K562 (cell line): ENCODE measurements around the gene RSPH9. TPM values are rescaled to one million over a fixed set of nuclear protein-coding genes. Genes with fewer than 3 reads are reported as not detected.

Experiments used
- CREB1 ChIP-seq, 2 experiments: sonication (generic) in 1 of 2; formaldehyde crosslinking in 1 of 2; IDR thresholded peaks; 2 replicates each; pipeline versions ENCODE4 v1.6.1 to v1.8.0; 2012 to 2022; ENCODE audit warnings: inconsistent platforms in 1 of 2, mild to moderate bottlenecking in 1 of 2, missing genetic modification reagents in 1 of 2, moderate library complexity in 1 of 2
- E2F3 ChIP-seq: fragments of 250-450 bp; sonication (Bioruptor Pico); IDR thresholded peaks from 2 replicates; pipeline ENCODE4 v1.4.0; 2020; ENCODE audit warnings: mild to moderate bottlenecking
- EP400 ChIP-seq: fragments of 450-650 bp; IDR thresholded peaks from 2 replicates; pipeline ENCODE4 v1.6.1; 2017; ENCODE audit warnings: antibody characterized with exemption, mild to moderate bottlenecking, moderate library complexity
- ETV5 ChIP-seq: sonication (generic); formaldehyde crosslinking; IDR thresholded peaks from 2 replicates; pipeline ENCODE4 v1.4.0; 2020; ENCODE audit warnings: low read depth, mild to moderate bottlenecking, missing genetic modification reagents
- GATA2 ChIP-seq: sonication (generic); formaldehyde crosslinking; IDR thresholded peaks from 2 replicates; pipeline ENCODE4 v1.4.0; 2020; ENCODE audit warnings: mild to moderate bottlenecking, missing genetic modification reagents
- IFI16 ChIP-seq: fragments of 250-450 bp; sonication (Bioruptor Pico); IDR thresholded peaks from 2 replicates; pipeline ENCODE4 v2.1.2; 2022; ENCODE audit warnings: mild to moderate bottlenecking, inconsistent platforms
- IRF2 ChIP-seq: sonication (generic); formaldehyde crosslinking; IDR thresholded peaks from 2 replicates; pipeline ENCODE4 v1.8.1; 2022; ENCODE audit warnings: mild to moderate bottlenecking, missing genetic modification reagents
- MBD2 ChIP-seq: sonication (generic); IDR thresholded peaks from 2 replicates; pipeline ENCODE4 v1.6.1; 2016; ENCODE audit warnings: low read depth, borderline replicate concordance
- NFXL1 ChIP-seq: fragments of 450-650 bp; formaldehyde crosslinking; IDR thresholded peaks from 2 replicates; pipeline ENCODE4 v1.4.0; 2021; ENCODE audit warnings: mild to moderate bottlenecking
- NR2C1 ChIP-seq, 2 experiments: fragments of 450-650 bp; IDR thresholded peaks; 2 replicates each; pipeline ENCODE4 v1.6.1; 2017; ENCODE audit warnings: mild to moderate bottlenecking in 2 of 2, antibody characterized with exemption in 1 of 2, inconsistent platforms in 1 of 2, missing compliant biosample characterization in 1 of 2, missing genetic modification characterization in 1 of 2
- PCBP2 ChIP-seq: fragments of 200-400 bp; formaldehyde crosslinking; IDR thresholded peaks from 2 replicates; pipeline ENCODE4 v1.6.1; 2018; ENCODE audit warnings: low read length, low read depth, mild to moderate bottlenecking, moderate library complexity; ENCODE audit not compliant: poor library complexity, severe bottlenecking
- RBM22 ChIP-seq: fragments of 200-400 bp; formaldehyde crosslinking; IDR thresholded peaks from 2 replicates; pipeline ENCODE4 v1.6.1; 2018; ENCODE audit warnings: low read length, low read depth; ENCODE audit not compliant: poor library complexity, severe bottlenecking
- SIN3A ChIP-seq, 2 experiments: fragments of 150-350 bp in 1 of 2; IDR thresholded peaks; 2 replicates each; pipeline ENCODE4 v1.6.1; 2011 to 2016; ENCODE audit warnings: borderline replicate concordance in 2 of 2, low read depth in 2 of 2, low read length in 2 of 2, mild to moderate bottlenecking in 2 of 2, moderate library complexity in 2 of 2; ENCODE audit not compliant: control insufficient read depth in 1 of 2
- SMARCB1 ChIP-seq: IDR thresholded peaks from 2 replicates; pipeline ENCODE4 v1.6.1; 2011; ENCODE audit warnings: improper control_type of control experiment, low read depth; ENCODE audit not compliant: insufficient read length
- ZBTB26 ChIP-seq: fragments of 450-650 bp; formaldehyde crosslinking; IDR thresholded peaks from 2 replicates; pipeline ENCODE4 v1.4.0; 2022; ENCODE audit warnings: missing genetic modification characterization
- ZBTB8A ChIP-seq: fragments of 450-650 bp; IDR thresholded peaks from 2 replicates; pipeline ENCODE4 v1.6.1; 2018; ENCODE audit warnings: mild to moderate bottlenecking, moderate library complexity; ENCODE audit not compliant: partially characterized antibody
- ZFP91 ChIP-seq: sonication (generic); formaldehyde crosslinking; IDR thresholded peaks from 2 replicates; pipeline ENCODE4 v1.8.0; 2022; ENCODE audit warnings: mild to moderate bottlenecking, missing genetic modification reagents
- ZNF124 ChIP-seq: sonication (generic); formaldehyde crosslinking; IDR thresholded peaks from 2 replicates; pipeline ENCODE4 v1.8.1; 2022; ENCODE audit warnings: missing genetic modification reagents
- ZNF184 ChIP-seq: sonication (generic); formaldehyde crosslinking; IDR thresholded peaks from 2 replicates; pipeline ENCODE4 v1.5.0; 2020; ENCODE audit warnings: missing genetic modification reagents
- ZNF408 ChIP-seq: fragments of 250-450 bp; sonication (Bioruptor Pico); IDR thresholded peaks from 2 replicates; pipeline ENCODE4 v1.4.0; 2020; ENCODE audit warnings: low read depth, mild to moderate bottlenecking, moderate library complexity
- ZNF584 ChIP-seq: fragments of 200-800 bp; sonication (Bioruptor generic); IDR thresholded peaks from 2 replicates; pipeline ENCODE4 v1.6.1; 2016; ENCODE audit warnings: low read depth, mild to moderate bottlenecking, missing genetic modification characterization, missing compliant biosample characterization
- ZNF586 ChIP-seq: fragments of 450-650 bp; formaldehyde crosslinking; conservative IDR thresholded peaks from 2 replicates; pipeline ENCODE4 v1.4.0; 2020; ENCODE audit warnings: mild to moderate bottlenecking, moderate library complexity
- ZNF668 ChIP-seq: fragments of 250-450 bp; sonication (Bioruptor Pico); IDR thresholded peaks from 2 replicates; pipeline ENCODE4 v1.8.0; 2022; ENCODE audit warnings: mild to moderate bottlenecking, inconsistent platforms
- ZNF77 ChIP-seq: fragments of 250-450 bp; sonication (Bioruptor Pico); IDR thresholded peaks from 2 replicates; pipeline ENCODE4 v1.5.0; 2020
- polyA plus RNA-seq, 8 experiments: library from polyadenylated mRNA; depleted of rRNA in 4 of 8; stranded (reverse) in 5 of 8; unstranded in 3 of 8; fragments of >200 nt; fragmentation: Nextera tagmentation in 2 of 8; fragmentation: Illumina TruSeq in 1 of 8; extraction: Ambion mirVana in 2 of 8; extraction: Trizol in 1 of 8; gene quantifications; 2 replicates each; pipeline versions ENCODE4 v1.2.1 to v1.2.3, GENCODE V29; 2011 to 2014; ENCODE audit warnings: inconsistent platforms in 1 of 8, missing spikeins in 1 of 8
- total RNA-seq, 7 experiments: library from RNA; depleted of rRNA in 6 of 7; stranded (reverse); fragments of >200 nt in 6 of 7; fragmentation: Illumina TruSeq in 2 of 7; extraction: Trizol in 2 of 7; gene quantifications; 2 replicates each; pipeline versions ENCODE4 v1.2.1 to v1.2.3, GENCODE V29; 2011 to 2021; ENCODE audit warnings: low replicate concordance in 1 of 7

The RSPH9 gene
- total and polyA plus RNA-seq, 9 of the 15 experiments (the other 6 are each of a cell fraction or from before 2014, with no cell fraction given), result 0.05 to 0.60 (median 0.39) TPM; not detected in 6

DNA sequence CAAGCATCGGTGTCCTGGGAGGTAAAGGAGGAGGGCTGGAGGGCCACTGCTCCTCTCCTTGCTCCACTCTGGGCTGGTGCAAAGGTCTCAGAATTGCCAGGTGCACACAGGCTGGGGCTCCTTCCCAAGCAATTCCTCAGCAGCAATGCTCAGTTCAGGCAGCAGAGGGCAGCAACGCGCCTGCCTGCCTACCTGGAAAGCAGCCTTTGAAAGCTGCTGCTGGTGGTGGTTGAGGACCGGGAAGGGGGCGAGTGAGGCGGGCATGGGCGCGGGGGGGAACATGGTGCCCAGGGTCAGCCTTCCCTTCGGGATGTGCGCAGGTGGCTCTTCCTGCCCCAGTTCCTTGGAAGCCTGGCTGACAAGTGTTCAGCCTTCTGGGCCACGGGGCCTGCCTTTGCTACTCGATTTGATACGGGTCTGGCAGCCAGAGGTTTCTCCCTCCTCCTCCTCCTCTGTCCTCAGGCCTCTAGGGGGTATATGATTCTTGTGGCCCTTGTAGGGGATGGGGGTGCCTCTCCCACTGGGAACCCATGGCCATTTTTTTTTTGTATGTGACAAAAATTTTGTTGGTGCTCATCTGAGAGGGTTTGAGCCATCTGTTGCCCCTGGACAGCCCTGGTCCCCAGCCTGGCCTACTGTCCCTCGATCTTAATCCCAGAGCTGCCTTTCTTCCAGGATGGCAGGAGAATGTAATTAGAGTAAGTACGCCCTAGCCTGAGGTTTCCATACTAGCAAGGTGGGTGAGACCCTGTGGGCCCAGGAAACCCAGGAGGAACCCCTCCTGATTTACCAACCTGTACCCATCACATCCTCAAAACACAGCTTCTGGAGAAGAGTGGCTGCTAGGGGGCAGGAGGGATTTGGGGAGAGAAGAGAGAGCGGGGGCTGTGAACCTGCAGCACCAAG, 22.7 kb downstream of the RSPH9 start (continued):
- TF ChIP-seq ETV5 (CRISPR knock-in tag), result no peak
- no peak for TF ChIP-seq ZNF77
- peak; percentile 30 for TF ChIP-seq CREB1 (IDR thresholded peaks at IDR 0.05)
- TF ChIP-seq CREB1 (CRISPR knock-in tag; IDR thresholded peaks at IDR 0.05), result no peak
- TF ChIP-seq ZBTB26 (CRISPR knock-in tag), result peak; percentile 61; the same call in 1 of the 2 replicates
- TF ChIP-seq PCBP2, result no peak
- no peak for TF ChIP-seq ZNF124 (CRISPR knock-in tag)
- TF ChIP-seq ZNF184 (CRISPR knock-in tag), result no peak
- no peak for TF ChIP-seq SIN3A (IDR thresholded peaks at IDR 0.05; ENCODE audit: borderline replicate concordance in 2 of 2, control insufficient read depth in 1 of 2, low read depth in 2 of 2, low read length in 2 of 2)
- no peak; the same call in 1 of the 2 replicates for TF ChIP-seq NFXL1
- TF ChIP-seq ZNF586 (CRISPR knock-in tag), result no peak
- TF ChIP-seq ZNF408 (CRISPR knock-in tag), result no peak
- no peak for TF ChIP-seq MBD2
- no peak for TF ChIP-seq SMARCB1
- TF ChIP-seq ZNF668, result no peak
- peak; percentile 81 for TF ChIP-seq RBM22
- TF ChIP-seq ZFP91 (CRISPR knock-in tag), result peak; percentile 52; the same call in 1 of the 2 replicates
- TF ChIP-seq E2F3 (CRISPR knock-in tag), result no peak
- no peak for TF ChIP-seq ZBTB8A
- no peak for TF ChIP-seq GATA2 (CRISPR knock-in tag)
- no peak for TF ChIP-seq IFI16 (CRISPR knock-in tag)
- no peak for TF ChIP-seq ZNF584
- TF ChIP-seq EP400, result no peak
- TF ChIP-seq IRF2 (CRISPR knock-in tag), result no peak
- TF ChIP-seq NR2C1 (IDR thresholded peaks at IDR 0.05), result no peak
- no peak for TF ChIP-seq NR2C1 (tag; IDR thresholded peaks at IDR 0.05)
